Fibroblast of skin of right quadriceps (primary cell): ENCODE measurements around the gene RABL2A.
"Not testable (repeated sequence)": the region's sequence is repeated elsewhere in the genome, so short reads cannot be mapped to it uniquely, and the experiment has no call there.

Experiments
- DNase-seq: peaks from one replicate; pipeline ENCODE4 v3.0.0-alpha.2; 2013

Gene RABL2A

DNA sequence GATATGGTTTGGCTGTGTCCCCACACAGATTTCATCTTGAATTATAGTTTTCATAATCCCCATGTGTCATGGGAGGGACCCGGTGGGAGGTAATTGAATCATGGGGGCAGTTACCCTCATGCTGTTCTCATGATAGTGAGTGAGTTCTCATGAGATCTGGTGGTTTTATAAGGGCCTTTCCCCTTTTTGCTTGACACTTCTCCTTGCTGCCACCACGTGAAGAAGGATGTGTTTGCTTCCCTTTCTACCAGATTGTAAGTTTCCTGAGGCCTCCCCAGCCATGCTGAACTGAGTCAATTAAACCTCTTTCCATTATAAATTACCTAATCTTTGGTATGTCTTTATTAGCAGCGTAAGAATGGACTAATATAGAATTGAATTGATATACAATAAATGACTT, 63.8 kb downstream of the RABL2A start:
- DNase-seq, result not testable (repeated sequence)
